Upper lobe of left lung (tissue), 6 donors: ENCODE results near the gene CAMSAP1. TPM values are rescaled to one million over a fixed set of nuclear protein-coding genes. Genes with fewer than 3 reads are reported as not detected.

Experiments
- ATAC-seq, 2 donors: fragments of 200-7000 bp; cut with Tn5 transposase; one replicate each; pipeline ENCODE4 v1.9.1; 2022; ENCODE audit warnings: mild to moderate bottlenecking in 2 of 2, moderate library complexity in 2 of 2; ENCODE audit not compliant: low FRiP score in 2 of 2
- DNase-seq, 2 donors: peaks; one replicate each; pipeline ENCODE4 v3.0.0-alpha.2; 2019 to 2020
- H3K27ac ChIP-seq, 4 donors: fragments of 200-600 bp; sonication (generic); one replicate each; pipeline ENCODE4 v1.5.1; 2016 to 2019
- H3K27me3 ChIP-seq, 4 donors: fragments of 200-600 bp; sonication (generic); one replicate each; pipeline ENCODE4 v1.5.1; 2017 to 2019
- H3K36me3 ChIP-seq, 4 donors: fragments of 200-600 bp; sonication (generic); one replicate each; pipeline ENCODE4 v1.5.1; 2016 to 2019
- H3K4me1 ChIP-seq, 4 donors: fragments of 200-600 bp; sonication (generic); one replicate each; pipeline ENCODE4 v1.5.1; 2018 to 2019
- H3K4me3 ChIP-seq, 4 donors: fragments of 200-600 bp; sonication (generic); one replicate each; pipeline ENCODE4 v1.5.1; 2017 to 2019; ENCODE audit warnings: mild to moderate bottlenecking in 2 of 4, moderate library complexity in 1 of 4
- H3K9me3 ChIP-seq, 4 donors: fragments of 200-600 bp; sonication (generic); one replicate each; pipeline ENCODE4 v1.5.1; 2018 to 2019
- CTCF ChIP-seq, 6 experiments: fragments of 450-650 bp in 4 of 6; fragments of 200-600 bp in 2 of 6; sonication (generic) in 2 of 6; IDR thresholded peaks; one replicate each; pipeline ENCODE4 v1.5.1; 2016 to 2019; ENCODE audit warnings: antibody characterized with exemption in 6 of 6
- EP300 ChIP-seq, 4 donors: sonication (generic); formaldehyde crosslinking; IDR thresholded peaks; one replicate each; pipeline ENCODE4 v1.5.1; 2017; ENCODE audit warnings: antibody characterized with exemption in 4 of 4, control low read depth in 2 of 4
- POLR2A ChIP-seq, 4 donors: fragments of 450-650 bp; IDR thresholded peaks; one replicate each; pipeline ENCODE4 v1.5.1; 2016 to 2017; ENCODE audit warnings: antibody characterized with exemption in 4 of 4, mild to moderate bottlenecking in 2 of 4
- POLR2AphosphoS5 ChIP-seq, 2 donors: sonication (generic); formaldehyde crosslinking; IDR thresholded peaks; one replicate each; pipeline ENCODE4 v1.5.1; 2017; ENCODE audit warnings: antibody characterized with exemption in 2 of 2
- WGBS, 2 donors: methylation state at CpG; one replicate each; pipeline ENCODE4 v1.1.5; 2017 to 2018; 5-methylcytosine and 5-hydroxymethylcytosine counted together
- total RNA-seq, 6 donors: library from RNA; depleted of rRNA in 4 of 6; stranded (reverse); fragments of >200 nt in 4 of 6; gene quantifications; one replicate each; pipeline versions ENCODE4 v1.1.0 to v1.2.1, GENCODE V29; 2016 to 2021
- donor health status: DM: no; HTN: no; CAD: no; lungs with moderate emphysema.
- donor health status: DM: no; HTN: yes; CAD: no; lungs with severe emphysema.

The CAMSAP1 gene
- total RNA-seq, 6 donors from 2014 or later, result 29.9 to 39.7 (median 34.1) TPM

DNA sequence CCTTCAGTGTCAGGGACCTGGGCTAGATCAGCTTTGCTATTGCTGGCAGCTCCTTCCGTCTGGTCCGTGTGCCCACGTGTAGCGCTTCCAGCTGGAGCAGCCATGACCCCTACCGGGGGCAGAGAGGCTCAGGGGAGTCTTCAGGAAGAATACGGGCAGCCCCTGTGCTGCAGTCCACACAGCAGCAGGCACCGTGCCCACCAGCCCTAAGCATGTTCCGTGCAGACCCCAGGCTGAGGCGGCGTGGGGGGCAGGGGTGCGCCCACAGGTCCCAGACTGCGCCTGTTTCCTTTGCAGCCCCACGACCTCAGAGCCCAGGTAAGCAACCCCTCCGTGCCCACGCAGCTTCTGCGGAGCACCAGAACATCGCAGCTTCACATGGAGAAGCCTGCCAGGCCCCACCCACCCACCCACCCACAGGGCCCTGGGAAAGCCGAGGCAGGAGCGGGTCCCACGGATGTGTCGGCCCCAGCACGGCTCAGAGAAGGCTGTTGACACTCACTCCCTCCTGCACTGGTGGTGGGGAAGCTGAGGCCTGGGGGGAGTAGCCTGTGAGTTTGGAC is 122.3 kb downstream of the CAMSAP1 start:
- Histone ChIP-seq H3K27ac (no peak overlapping the region), H3K36me3 (no peaks in the 10 kb centered on the region), H3K9me3 (no peaks in the 10 kb centered on the region), H3K4me3 (no peak overlapping the region), H3K4me1 (no peaks in the 10 kb centered on the region), H3K27me3 (no peaks in the 10 kb centered on the region)
- DNase-seq, result peak in 1 of 2 donors; percentile 72
- WGBS, 2 donors, result 83 to 93% methylated on average over 7 to 20 of the region's 22 CpGs
- ATAC-seq, result no peak
- no peak for TF ChIP-seq POLR2AphosphoS5 (IDR thresholded peaks at IDR 0.05)
- no peak for TF ChIP-seq POLR2A (IDR thresholded peaks at IDR 0.05)
- TF ChIP-seq EP300 (IDR thresholded peaks at IDR 0.05), result no peak
- no peak for TF ChIP-seq CTCF (IDR thresholded peaks at IDR 0.05)

GRCh38 chr9:135783540-135784245 is 123.7 kb downstream of the CAMSAP1 start:
- no peak overlapping the region for H3K4me3 ChIP-seq
- H3K9me3 ChIP-seq, result no peaks in the 10 kb centered on the region
- 83 to 85% methylated on average over 20 to 30 of the region's 30 CpGs for WGBS, 2 donors
- TF ChIP-seq CTCF (IDR thresholded peaks at IDR 0.05), result no peak
- TF ChIP-seq POLR2A (IDR thresholded peaks at IDR 0.05), result no peak
- no peak for TF ChIP-seq EP300 (IDR thresholded peaks at IDR 0.05)
- TF ChIP-seq POLR2AphosphoS5 (IDR thresholded peaks at IDR 0.05), result no peak
- peak in 1 of 2 donors; percentile 83 for DNase-seq
- H3K27me3 ChIP-seq, result no peaks in the 10 kb centered on the region
- no peaks in the 10 kb centered on the region for H3K4me1 ChIP-seq
- H3K27ac ChIP-seq, result no peak overlapping the region
- H3K36me3 ChIP-seq, result no peaks in the 10 kb centered on the region
- ATAC-seq, result no peak

- 87 to 91% methylated on average over 14 to 24 of the region's 24 CpGs for WGBS, 2 donors
- Histone ChIP-seq H3K4me3 (no peak overlapping the region), H3K4me1 (no peaks in the 10 kb centered on the region), H3K36me3 (no peaks in the 10 kb centered on the region), H3K9me3 (no peaks in the 10 kb centered on the region), H3K27me3 (no peaks in the 10 kb centered on the region), H3K27ac (no peak overlapping the region)
- DNase-seq (peak in 1 of 2 donors; percentile 62), ATAC-seq (no peak)
- TF ChIP-seq EP300 (IDR thresholded peaks at IDR 0.05) (no peak), CTCF (IDR thresholded peaks at IDR 0.05) (no peak), POLR2A (IDR thresholded peaks at IDR 0.05) (no peak), POLR2AphosphoS5 (IDR thresholded peaks at IDR 0.05) (no peak)
These were observed 124.4 kb downstream of the CAMSAP1 start for GRCh38 chr9:135782946-135783345.

DNA sequence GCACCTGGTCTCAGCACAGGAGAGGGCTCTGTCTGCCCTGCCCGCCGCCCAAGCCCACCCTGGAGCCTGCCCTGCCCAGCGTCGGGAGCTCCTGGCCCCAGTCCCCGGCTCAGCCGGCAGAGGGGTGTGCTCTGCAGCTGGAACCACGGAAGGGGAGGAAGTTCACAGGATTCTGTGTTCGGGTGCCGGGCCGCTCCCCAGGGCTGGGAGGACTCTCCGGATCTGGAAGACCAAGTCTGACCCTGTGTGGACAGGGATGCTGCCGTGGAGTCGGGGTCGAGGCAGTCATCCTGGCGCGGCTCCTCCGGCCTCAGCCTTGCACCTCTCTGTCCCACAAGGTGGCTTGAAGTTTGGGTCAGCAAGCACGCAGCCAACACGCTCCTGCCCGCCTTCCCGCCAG is 126.7 kb downstream of the CAMSAP1 start:
- DNase-seq, result peak in 1 of 2 donors; percentile 84

More for the DNA sequence above, 126.7 kb downstream of the CAMSAP1 start:
- Histone ChIP-seq H3K36me3 (no peaks in the 10 kb centered on the region), H3K9me3 (no peaks in the 10 kb centered on the region), H3K27ac (no peak overlapping the region), H3K27me3 (no peaks in the 10 kb centered on the region), H3K4me1 (no peaks in the 10 kb centered on the region), H3K4me3 (no peak overlapping the region)
- TF ChIP-seq POLR2AphosphoS5 (IDR thresholded peaks at IDR 0.05), result no peak
- no peak for TF ChIP-seq CTCF (IDR thresholded peaks at IDR 0.05)
- TF ChIP-seq EP300 (IDR thresholded peaks at IDR 0.05), result no peak
- TF ChIP-seq POLR2A (IDR thresholded peaks at IDR 0.05), result no peak
- 75 to 91% methylated on average over 6 to 17 of the region's 21 CpGs for WGBS, 2 donors
- no peak for ATAC-seq
